ENCODE measurements around the gene ATG4C. TPM values are rescaled to one million over a fixed set of nuclear protein-coding genes. Genes with fewer than 3 reads are reported as not detected.

ATG4C gene
- total and polyA plus RNA-seq, 2 donors (not counting 3 experiments of a cell fraction or from before 2014, with no cell fraction given) = 2.8 to 11.8 TPM

- Histone ChIP-seq H3K27me3 (ENCODE audit: control insufficient read depth in 2 of 2, insufficient read depth in 2 of 2, low read length in 2 of 2) (no peaks in the 10 kb centered on the region), H3K9me1 (replicated peaks; ENCODE audit: control insufficient read depth, extremely low read depth, insufficient read depth, low read length) (no peaks in the 10 kb centered on the region), H3K4me1 (ENCODE audit: control insufficient read depth, extremely low read depth, insufficient read depth, low read length) (no peaks in the 10 kb centered on the region), H3K4me2 (ENCODE audit: insufficient read depth, low read length) (no peak overlapping the region), H4K20me1 (replicated peaks; ENCODE audit: control insufficient read depth, extremely low read depth, insufficient read depth, low read length) (no peaks in the 10 kb centered on the region), H3K9me3 (replicated peaks; ENCODE audit: control insufficient read depth, insufficient read depth, low read length) (no peaks in the 10 kb centered on the region), H3K27ac (ENCODE audit: insufficient read depth, low read depth, low read length) (no peak overlapping the region), H3K4me3 (replicated peaks in 1 of 3; ENCODE audit: insufficient read depth in 1 of 3, low read depth in 1 of 3, low read length in 3 of 3) (no peak overlapping the region), H3K79me2 (ENCODE audit: control insufficient read depth, insufficient read depth, low read length) (no peaks in the 10 kb centered on the region), H3K36me3 (ENCODE audit: control insufficient read depth in 2 of 2, extremely low read depth in 1 of 2, insufficient read depth in 2 of 2, low read length in 2 of 2) (no peaks in the 10 kb centered on the region), H3K9ac (replicated peaks; ENCODE audit: extremely low read depth, insufficient read depth, low read length) (no peak overlapping the region), H2AFZ (ENCODE audit: low read depth, low read length) (no peak overlapping the region)
- ChIA-PET POLR2A (no interaction called here), CTCF (interaction anchor here (0.6 to 3.3 kb wide), 42 partner anchors 9 to 1405 kb away, joined by 3 to 98 read pairs (median 6); no protein-coding TSS in a partner anchor)
- DNase-seq (ENCODE audit: low read depth, low spot score) = peak; percentile 70
- FAIRE-seq = peak; percentile 77
- TF ChIP-seq, protein P1, sequence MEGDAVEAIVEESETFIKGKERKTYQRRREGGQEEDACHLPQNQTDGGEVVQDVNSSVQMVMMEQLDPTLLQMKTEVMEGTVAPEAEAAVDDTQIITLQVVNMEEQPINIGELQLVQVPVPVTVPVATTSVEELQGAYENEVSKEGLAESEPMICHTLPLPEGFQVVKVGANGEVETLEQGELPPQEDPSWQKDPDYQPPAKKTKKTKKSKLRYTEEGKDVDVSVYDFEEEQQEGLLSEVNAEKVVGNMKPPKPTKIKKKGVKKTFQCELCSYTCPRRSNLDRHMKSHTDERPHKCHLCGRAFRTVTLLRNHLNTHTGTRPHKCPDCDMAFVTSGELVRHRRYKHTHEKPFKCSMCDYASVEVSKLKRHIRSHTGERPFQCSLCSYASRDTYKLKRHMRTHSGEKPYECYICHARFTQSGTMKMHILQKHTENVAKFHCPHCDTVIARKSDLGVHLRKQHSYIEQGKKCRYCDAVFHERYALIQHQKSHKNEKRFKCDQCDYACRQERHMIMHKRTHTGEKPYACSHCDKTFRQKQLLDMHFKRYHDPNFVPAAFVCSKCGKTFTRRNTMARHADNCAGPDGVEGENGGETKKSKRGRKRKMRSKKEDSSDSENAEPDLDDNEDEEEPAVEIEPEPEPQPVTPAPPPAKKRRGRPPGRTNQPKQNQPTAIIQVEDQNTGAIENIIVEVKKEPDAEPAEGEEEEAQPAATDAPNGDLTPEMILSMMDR (IDR thresholded peaks at IDR 0.05; ENCODE audit: extremely low read depth in 1 of 2, insufficient read depth in 1 of 2, low read depth in 1 of 2, low read length in 2 of 2) = peak; percentile 35 to 37
- TF ChIP-seq JUN (IDR thresholded peaks at IDR 0.05; ENCODE audit: borderline replicate concordance, insufficient read depth, insufficient read length, low read depth) = no peak
- dilution Hi-C loops (cut with MboI; ENCODE audit: extremely low pct_ligation_motif_present, low sequenced_read_pairs) (no loop called here), intact Hi-C loops (cut with micrococcal nuclease) (loop anchor here (1.0 to 5.0 kb wide), 5 partner anchors 65 to 696 kb away; no protein-coding TSS in a partner anchor)
- no TSS peak for BruUV-seq (replicated peaks)
Observed at GRCh38 chr1:62841587-62842169, 57.7 kb downstream of the ATG4C start.

GRCh38 chr1:62844030-62844429 lies 60.1 kb downstream of the ATG4C start:
- Histone ChIP-seq H3K36me3 (ENCODE audit: control insufficient read depth in 2 of 2, extremely low read depth in 1 of 2, insufficient read depth in 2 of 2, low read length in 2 of 2) (no peaks in the 10 kb centered on the region), H3K27ac (ENCODE audit: insufficient read depth, low read depth, low read length) (no peak overlapping the region), H4K20me1 (replicated peaks; ENCODE audit: control insufficient read depth, extremely low read depth, insufficient read depth, low read length) (no peaks in the 10 kb centered on the region), H3K9me1 (replicated peaks; ENCODE audit: control insufficient read depth, extremely low read depth, insufficient read depth, low read length) (no peaks in the 10 kb centered on the region), H3K27me3 (ENCODE audit: control insufficient read depth in 2 of 2, insufficient read depth in 2 of 2, low read length in 2 of 2) (no peaks in the 10 kb centered on the region), H3K4me2 (ENCODE audit: insufficient read depth, low read length) (no peak overlapping the region), H3K4me3 (replicated peaks in 1 of 3; ENCODE audit: insufficient read depth in 1 of 3, low read depth in 1 of 3, low read length in 3 of 3) (no peak overlapping the region), H2AFZ (ENCODE audit: low read depth, low read length) (no peak overlapping the region), H3K9ac (replicated peaks; ENCODE audit: extremely low read depth, insufficient read depth, low read length) (no peak overlapping the region), H3K79me2 (ENCODE audit: control insufficient read depth, insufficient read depth, low read length) (no peaks in the 10 kb centered on the region), H3K9me3 (replicated peaks; ENCODE audit: control insufficient read depth, insufficient read depth, low read length) (no peaks in the 10 kb centered on the region), H3K4me1 (ENCODE audit: control insufficient read depth, extremely low read depth, insufficient read depth, low read length) (no peaks in the 10 kb centered on the region)
- FAIRE-seq = no peak
- intact Hi-C loops (cut with micrococcal nuclease) (loop anchor here (5.0 kb wide), 1 partner anchor 693 kb away; no protein-coding TSS in a partner anchor), dilution Hi-C loops (cut with MboI; ENCODE audit: extremely low pct_ligation_motif_present, low sequenced_read_pairs) (no loop called here)
- BruUV-seq (replicated peaks) = no TSS peak
- CTCF ChIA-PET = interaction anchor here (0.8 to 3.3 kb wide), 2 partner anchors 306 to 694 kb away, joined by 3 to 98 read pairs; no protein-coding TSS in a partner anchor
- POLR2A ChIA-PET = no interaction called here
- DNase-seq (ENCODE audit: low read depth, low spot score) = no peak
- TF ChIP-seq JUN (IDR thresholded peaks at IDR 0.05; ENCODE audit: borderline replicate concordance, insufficient read depth, insufficient read length, low read depth) (no peak), FOS (IDR thresholded peaks at IDR 0.05; ENCODE audit: borderline replicate concordance, insufficient read depth, low read length) (no peak), EZH2 (IDR thresholded peaks at IDR 0.05; ENCODE audit: borderline replicate concordance, low read depth, low read length, severe bottlenecking) (no peak), POLR2A (IDR thresholded peaks at IDR 0.05; ENCODE audit: low read depth, low read length) (no peak)
- TF ChIP-seq, protein P2, sequence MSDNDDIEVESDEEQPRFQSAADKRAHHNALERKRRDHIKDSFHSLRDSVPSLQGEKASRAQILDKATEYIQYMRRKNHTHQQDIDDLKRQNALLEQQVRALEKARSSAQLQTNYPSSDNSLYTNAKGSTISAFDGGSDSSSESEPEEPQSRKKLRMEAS (IDR thresholded peaks at IDR 0.05; ENCODE audit: insufficient read depth, insufficient read length) = no peak
- TF ChIP-seq, protein P1 (IDR thresholded peaks at IDR 0.05; ENCODE audit: extremely low read depth in 1 of 2, insufficient read depth in 1 of 2, low read depth in 1 of 2, low read length in 2 of 2) = no peak
